ENCODE results near the gene DCC.
"Not testable (repeated sequence)": the region's sequence is repeated elsewhere in the genome, so short reads cannot be mapped to it uniquely, and the experiment has no call there.

DNA sequence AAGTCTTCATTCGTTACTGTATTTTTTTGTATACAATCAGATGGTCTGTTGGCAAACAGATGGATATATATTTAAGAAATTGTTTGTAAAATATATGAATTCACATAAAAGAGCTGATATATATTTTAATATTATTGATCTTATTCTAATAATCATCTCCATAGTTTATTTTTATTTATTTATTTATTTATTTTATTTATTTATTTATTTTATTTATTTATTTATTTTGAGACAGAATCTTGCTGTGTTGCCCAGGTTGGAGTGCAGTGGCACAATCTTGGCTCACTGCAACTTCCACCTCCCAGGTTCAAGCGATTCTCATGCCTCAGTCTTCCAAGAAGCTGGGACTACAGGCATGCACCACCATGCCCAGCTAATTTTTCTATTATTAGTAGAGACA is 1128.2 kb downstream of the DCC start:
- TF ChIP-seq, protein P1, sequence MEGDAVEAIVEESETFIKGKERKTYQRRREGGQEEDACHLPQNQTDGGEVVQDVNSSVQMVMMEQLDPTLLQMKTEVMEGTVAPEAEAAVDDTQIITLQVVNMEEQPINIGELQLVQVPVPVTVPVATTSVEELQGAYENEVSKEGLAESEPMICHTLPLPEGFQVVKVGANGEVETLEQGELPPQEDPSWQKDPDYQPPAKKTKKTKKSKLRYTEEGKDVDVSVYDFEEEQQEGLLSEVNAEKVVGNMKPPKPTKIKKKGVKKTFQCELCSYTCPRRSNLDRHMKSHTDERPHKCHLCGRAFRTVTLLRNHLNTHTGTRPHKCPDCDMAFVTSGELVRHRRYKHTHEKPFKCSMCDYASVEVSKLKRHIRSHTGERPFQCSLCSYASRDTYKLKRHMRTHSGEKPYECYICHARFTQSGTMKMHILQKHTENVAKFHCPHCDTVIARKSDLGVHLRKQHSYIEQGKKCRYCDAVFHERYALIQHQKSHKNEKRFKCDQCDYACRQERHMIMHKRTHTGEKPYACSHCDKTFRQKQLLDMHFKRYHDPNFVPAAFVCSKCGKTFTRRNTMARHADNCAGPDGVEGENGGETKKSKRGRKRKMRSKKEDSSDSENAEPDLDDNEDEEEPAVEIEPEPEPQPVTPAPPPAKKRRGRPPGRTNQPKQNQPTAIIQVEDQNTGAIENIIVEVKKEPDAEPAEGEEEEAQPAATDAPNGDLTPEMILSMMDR (optimal IDR thresholded peaks at IDR 0.05 in 1 of 3, IDR thresholded peaks at IDR 0.05 in 1 of 3, conservative IDR thresholded peaks at IDR 0.05 in 1 of 3; ENCODE audit: extremely low read depth in 1 of 3, insufficient read depth in 2 of 3, low read length in 3 of 3): not testable (repeated sequence)
- not testable (repeated sequence) for TF ChIP-seq EZH2 (IDR thresholded peaks at IDR 0.05; ENCODE audit: low read length)

Data from keratinocyte (primary cell).